SK-N-SH (cell line): Measurements from ENCODE around the gene KLC1.

Source experiments
- CTCF ChIP-seq: fragments of 200-600 bp; sonication (generic); IDR thresholded peaks from 2 replicates; pipeline ENCODE4 v1.6.1; 2017; ENCODE audit warnings: antibody characterized with exemption, mild to moderate bottlenecking, moderate library complexity
- EP300 ChIP-seq, 2 experiments: IDR thresholded peaks; 2 replicates each; pipeline versions ENCODE4 v1.4.0 to v1.6.1; 2012; ENCODE audit warnings: borderline replicate concordance in 1 of 2, low read depth in 1 of 2, low read length in 1 of 2
- POLR2AphosphoS5 ChIP-seq: IDR thresholded peaks from 2 replicates; pipeline ENCODE4 v1.6.1; 2012; ENCODE audit warnings: low read depth, low read length
- TCF12 ChIP-seq: IDR thresholded peaks from 2 replicates; pipeline ENCODE4 v1.4.0; 2012
- USF2 ChIP-seq: fragments of 150-350 bp; IDR thresholded peaks from 2 replicates; pipeline ENCODE4 v1.6.1; 2017; ENCODE audit warnings: antibody characterized with exemption, low read length, low read depth, borderline replicate concordance
- YY1 ChIP-seq: IDR thresholded peaks from 2 replicates; pipeline ENCODE4 v1.4.0; 2012; ENCODE audit warnings: low read depth, mild to moderate bottlenecking

- TF ChIP-seq EP300 (IDR thresholded peaks at IDR 0.05; ENCODE audit: borderline replicate concordance in 1 of 2, low read depth in 1 of 2, low read length in 1 of 2) (no peak), POLR2AphosphoS5 (no peak), YY1 (no peak), CTCF (no peak), USF2 (no peak), TCF12 (no peak)
Observed at GRCh38 chr14:103749452-103749851, 120.4 kb downstream of the KLC1 start.
